IPS DF 4.7 (cell line): ENCODE results near the gene MXD3.

ENCODE experiments used
- DNase-seq: peaks from one replicate; pipeline ENCODE4 v3.0.0-alpha.2; 2013; ENCODE audit warnings: low spot score; ENCODE audit errors: extremely low read depth

MXD3 gene

DNA sequence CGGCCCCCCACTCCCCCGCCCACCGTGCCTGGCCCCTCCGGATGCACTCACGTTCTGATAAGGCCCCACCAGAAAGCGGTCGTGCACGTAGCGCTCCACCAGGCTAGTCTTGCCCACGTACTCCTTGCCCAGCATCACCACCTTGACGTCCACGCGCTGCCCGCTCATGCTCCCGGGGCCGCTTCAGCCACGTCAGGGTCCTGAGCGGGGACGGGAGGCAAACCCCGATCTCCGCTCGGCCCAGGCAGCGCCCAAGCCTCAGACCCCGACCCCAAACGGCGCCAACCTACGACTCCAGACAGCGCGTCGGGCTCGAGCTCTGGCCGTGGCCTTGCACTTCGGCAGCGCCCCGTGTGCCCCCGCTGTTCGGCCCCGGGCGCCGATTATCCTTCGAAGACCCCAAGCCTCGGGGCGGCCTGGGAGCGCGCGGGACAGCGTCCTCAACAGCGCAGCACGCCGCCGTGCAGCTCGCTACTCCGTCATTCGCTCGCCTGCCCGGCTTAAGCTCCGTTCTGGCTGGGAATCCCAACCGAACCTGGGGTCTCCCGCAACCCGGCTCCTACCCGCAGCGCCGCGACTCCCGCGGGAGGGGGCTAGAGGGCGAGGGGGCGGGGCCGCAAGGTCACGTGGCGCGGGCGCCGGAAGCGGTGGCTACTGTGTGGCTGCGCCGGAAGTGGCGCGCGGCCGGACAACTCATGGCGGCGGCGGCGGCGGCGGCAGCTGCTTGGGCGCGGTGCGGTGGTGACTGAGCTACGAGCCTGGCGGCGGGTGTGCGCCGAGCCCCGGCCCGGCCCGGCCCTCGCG, 8.4 kb downstream of the MXD3 start, which contains the start of the genes PRELID1 and RAB24:
TSS of gene PRELID1 (plus strand) at position 679 of the 804 bp plus-strand sequence. CDS start 187 bp downstream, outside the sequence.
TSS of gene RAB24 (minus strand) at position 599 of the 804 bp plus-strand sequence. CDS start at position 168, 431 bp downstream.
- DNase-seq, result no peak

DNA sequence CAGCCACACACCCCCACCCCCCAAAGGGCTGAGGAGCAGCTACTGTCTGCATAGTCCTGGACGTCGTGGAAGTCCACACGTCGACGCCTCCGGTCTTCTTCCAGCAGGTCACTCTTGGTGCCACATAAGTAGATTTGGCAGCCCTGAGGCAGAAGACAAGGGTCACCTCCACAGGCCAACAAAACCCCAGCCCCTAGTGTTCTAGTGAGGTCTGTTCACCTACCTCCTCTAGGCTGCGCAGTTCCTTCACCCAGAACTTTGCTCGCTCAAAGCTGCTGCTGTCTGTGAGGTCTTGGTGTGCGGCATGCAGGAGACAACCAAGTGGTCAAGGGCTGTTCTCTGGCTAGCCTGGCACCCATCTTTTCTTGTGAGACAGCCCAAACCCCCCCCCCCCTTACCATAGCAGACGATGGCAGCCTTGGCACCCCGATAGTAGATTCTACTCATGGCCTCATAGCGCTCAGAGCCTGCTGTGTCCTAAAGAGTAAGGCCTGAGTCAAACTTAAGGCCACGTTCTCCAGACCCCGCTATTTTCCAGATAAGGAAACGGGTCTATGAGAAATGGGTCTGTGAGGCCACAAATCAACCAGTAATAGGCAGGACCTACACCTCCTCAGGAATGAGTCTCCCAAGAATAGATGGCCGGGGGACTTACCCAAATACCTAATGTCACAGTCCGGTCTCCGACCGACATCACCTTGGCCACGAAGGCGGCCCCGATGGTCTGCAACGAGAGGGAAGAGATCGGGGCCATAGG, 9.2 kb downstream of the MXD3 start:
- DNase-seq, result no peak

- no peak for DNase-seq
Observed at GRCh38 chr5:177301503-177302165, 10.1 kb downstream of the MXD3 start.

DNA sequence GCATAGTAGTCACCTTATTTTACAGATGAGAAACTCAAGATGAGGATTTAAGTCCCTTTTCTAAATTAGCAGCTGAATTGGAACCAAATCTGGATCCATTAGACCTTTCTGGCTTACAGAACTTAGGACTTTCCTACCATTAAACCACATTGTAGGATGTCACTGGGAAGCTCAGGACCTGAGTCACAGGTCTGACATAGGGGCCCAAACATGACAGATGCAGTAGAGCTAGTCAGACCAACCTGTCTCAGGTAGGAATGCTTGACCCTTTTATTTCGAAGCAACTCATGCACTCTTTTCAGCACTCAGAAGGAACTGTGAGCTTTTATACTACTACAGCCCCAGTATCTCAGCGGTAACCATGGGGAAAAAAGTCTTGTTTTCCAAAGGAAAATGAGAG, 10.7 kb downstream of the MXD3 start:
- no peak for DNase-seq

DNA sequence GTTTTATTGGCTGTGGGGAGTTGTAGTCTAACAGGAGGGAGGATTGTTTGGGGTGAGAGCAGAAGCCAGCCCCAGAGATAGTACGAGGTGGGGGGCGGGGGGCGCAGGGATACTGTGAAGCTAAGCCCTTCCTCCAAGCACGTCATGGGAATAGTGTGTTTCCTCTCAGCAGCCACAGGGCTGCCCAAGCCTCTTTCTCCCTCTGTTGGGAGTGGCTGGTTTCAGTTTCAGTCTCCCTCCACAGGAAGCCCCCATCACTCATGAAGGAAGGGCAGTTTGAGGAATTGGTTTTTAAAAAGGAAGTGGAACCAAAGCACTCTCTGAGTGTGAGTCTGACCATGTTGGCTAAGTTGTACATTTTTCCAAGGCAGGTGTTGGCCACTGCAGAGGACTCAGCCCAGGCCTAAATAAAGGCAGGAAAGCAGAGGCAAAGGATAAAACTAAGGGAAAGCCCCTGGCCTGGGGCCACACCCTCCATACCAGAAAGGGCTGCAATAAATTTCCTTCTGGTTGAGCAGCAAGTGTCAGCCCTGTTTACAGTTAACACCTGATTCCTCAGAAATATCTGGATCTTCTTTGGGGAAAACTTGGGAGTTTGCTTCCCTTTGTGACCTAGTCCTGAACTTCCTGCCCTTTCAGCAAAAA, 11.3 kb downstream of the MXD3 start:
- DNase-seq, result no peak

- no peak for DNase-seq
Observed at GRCh38 chr5:177299697-177300096, 12.0 kb downstream of the MXD3 start.

DNA sequence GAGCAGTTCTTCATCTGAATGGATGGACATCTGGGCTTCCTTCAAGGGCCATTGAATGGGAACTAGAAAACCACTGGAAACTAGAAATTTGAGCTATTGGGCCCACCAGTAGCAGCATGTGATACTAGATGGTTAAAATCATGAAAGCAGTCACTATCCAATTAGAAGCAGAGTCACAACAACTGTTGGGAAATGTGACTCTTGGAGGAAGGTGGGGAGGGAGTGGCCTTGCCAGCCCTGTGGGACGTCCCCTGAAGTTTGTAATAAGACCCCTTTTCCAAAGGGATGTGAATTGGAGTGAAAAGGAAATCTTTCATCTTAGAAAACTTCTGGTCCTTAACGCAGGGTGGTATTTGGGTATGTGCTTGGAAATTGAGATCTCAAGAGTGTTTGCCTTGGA, 13.8 kb downstream of the MXD3 start:
- no peak for DNase-seq

DNA sequence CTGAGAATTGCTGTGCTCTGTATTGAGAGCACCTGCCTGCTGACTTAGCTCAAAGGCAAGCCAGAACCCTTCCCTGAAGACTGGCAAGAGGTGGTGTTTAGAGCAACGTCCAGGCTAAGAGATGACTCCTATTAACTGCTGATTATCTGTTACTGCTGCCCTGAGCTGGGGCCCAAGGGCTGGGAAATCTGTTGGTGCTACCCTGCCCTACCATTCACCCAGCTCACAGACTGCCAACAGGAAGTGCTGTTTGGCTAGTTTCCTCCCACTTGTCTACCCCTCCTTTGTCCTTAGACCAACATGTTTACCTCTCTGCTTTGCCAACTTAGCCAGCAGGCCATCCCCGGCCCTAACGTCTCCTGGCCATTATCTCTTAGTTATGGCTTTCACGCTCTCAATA, 15.1 kb downstream of the MXD3 start:
- DNase-seq, result no peak

DNA sequence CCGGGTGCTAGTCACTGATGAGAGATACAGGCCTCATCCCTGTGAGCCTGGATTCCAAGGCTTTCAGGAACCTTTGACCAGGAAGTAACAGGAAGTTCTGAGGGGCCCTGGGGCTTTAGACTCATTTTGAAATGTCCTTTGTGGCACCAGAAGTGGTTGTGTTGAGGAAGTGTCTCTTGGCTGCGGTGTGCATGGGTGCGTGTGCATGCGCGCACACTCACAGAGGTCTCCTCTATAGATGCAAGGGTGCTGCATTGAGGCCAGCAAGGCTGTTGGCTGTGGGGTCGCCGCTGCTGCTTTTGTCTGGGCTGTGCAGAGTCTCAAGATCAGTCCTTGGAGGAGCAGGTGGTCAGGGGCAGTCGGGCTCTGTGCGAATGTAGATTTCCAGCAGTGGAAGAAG, 15.8 kb downstream of the MXD3 start:
- DNase-seq, result no peak

DNA sequence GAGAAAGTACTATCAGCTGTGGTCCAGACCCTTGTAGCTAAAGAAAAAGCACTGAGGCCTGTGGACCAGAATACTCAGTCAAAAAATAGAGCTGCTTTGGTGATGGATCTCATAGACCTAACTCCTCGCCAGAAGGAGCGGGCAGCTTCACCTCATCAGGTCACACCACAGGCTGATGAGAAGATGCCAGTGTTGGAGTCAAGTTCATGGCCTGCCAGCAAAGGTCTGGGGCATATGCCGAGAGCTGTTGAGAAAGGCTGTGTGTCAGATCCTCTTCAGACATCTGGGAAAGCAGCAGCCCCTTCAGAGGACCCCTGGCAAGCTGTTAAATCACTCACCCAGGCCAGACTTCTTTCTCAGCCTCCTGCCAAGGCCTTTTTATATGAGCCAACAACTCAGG, 17.1 kb downstream of the MXD3 start:
- no peak for DNase-seq

- no peak for DNase-seq
Observed at GRCh38 chr5:177293819-177294581, 17.7 kb downstream of the MXD3 start.

DNA sequence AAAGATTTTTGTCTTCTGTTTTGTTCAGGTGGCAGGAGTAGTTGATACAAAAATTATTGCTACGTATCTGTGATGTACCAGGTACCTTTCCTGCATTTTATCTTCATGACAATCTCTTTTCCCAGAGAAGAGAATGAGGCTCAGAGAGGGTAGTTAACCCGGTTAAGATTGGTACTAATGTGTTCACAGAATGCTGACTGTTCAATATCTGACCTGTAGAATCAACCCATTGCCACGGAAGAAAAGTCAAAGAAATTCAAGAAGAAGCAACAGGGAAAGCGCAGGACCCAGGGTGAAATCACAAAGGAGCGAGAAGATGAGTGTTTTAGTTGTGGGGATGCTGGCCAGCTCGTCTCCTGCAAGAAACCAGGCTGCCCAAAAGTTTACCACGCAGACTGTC, 20.0 kb downstream of the MXD3 start:
- no peak for DNase-seq

DNA sequence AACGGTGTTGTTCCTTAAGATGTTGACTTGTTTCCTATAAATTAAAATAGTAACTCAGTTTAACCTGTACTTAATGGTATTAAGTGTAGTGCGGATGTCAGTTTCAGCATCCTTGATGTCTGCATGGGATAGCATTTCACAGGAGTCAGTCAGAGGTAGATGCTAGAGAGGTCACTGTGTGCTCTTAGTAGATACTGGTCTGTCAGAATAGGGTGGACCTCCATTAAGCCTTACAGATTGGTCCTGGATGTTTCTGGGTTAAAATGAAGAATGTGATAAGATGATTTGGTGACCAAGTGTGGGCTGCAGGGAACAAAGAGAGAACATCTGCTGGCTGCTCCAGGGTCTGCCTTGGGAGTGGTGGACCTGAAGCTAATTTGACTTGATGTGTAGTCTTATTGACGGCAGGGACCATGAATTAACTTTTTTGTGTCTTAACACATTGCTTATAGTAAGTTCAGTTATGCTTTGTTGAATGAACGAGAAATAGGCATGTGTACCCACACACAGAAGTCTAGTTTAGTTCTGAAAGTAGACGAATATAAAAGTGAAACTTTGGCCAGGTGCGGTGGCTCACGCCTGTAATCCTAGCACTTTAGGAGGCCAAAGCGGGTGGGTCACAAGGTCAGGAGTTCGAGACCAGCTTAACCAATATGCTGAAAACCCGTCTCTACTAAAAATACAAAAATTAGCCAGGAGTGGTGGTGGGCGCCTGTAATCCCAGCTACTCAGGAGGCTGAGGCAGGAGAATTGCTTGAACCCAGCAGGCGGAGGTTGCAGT, 20.7 kb downstream of the MXD3 start:
- DNase-seq, result no peak

GRCh38 chr5:177288191-177288590, 23.5 kb downstream of the MXD3 start:
- DNase-seq, result no peak

DNA sequence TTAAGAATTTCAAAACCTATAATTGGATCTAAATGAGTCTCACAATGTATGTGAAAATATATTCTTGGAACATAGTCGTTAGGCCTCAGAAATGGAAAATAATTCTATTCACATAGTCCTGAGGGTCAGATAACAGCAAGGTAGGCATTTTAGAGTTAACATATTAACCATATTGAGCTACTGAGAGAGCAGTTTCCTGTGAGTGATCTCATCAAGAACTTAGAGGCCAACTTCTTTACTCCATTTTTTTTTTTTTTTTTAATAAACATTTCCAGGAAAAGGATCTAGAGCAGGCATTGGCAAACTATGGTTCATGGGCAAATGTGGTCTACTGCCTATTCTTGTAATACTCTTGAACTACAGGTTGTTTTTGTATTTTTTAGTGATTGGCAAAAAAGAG, 34.8 kb downstream of the MXD3 start:
- no peak for DNase-seq

DNA sequence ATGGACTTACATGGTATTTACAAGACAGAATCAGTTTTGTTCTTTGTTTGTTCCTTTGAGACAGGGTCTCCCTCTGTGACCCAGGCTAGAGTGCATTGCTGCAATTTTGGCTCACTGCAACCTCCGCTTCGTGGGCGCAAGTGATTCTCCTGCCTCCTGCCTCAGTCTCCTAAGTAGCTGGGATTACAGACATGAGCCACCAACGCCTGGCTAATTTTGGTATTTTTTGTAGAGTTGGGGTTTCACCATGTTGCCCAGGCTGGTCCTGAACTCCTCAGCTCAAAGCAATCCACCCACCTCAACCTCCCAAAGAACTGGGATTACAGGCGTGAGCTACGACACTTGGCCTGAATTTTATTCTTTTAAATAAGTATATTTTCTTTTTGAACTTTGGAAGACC, 35.8 kb downstream of the MXD3 start:
- DNase-seq, result no peak

DNA sequence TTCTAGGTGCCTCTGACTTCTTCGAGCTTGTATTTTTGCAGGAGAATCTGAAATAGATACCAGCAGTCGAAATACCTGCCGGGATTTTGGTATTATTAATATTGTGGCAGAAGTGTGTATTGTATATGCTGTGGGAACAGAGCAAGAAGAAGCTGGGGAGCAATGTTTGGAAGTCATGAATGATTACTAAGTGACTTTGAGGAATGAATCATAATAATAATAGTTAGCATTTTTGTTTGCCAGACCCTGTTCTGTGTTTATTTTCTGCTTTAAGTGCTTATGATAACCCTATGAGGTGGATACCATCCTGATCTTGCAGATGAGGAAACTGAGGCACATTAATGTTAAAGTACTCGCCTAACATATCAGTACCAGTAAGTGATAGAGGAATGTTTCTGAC, 40.6 kb downstream of the MXD3 start:
- DNase-seq, result no peak

DNA sequence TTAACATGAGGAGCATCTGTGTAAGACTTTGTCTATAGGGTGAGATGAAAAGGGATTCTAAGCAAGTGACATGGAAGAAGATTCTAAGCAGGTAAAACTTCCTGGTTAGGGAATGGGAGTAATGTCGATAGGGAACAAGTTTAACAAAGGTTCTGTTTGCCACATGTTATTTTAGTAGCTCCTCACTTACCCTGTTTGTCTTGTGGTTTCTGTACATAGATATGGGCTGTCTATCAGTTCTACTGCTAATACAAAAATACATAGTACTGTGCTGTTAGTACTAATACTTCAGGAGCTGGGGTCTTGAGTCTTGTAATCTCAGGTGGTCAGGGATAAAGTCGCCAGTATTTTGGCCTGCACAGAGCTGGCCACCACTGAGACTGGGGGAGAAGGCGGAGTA, 41.0 kb downstream of the MXD3 start:
- no peak for DNase-seq

DNA sequence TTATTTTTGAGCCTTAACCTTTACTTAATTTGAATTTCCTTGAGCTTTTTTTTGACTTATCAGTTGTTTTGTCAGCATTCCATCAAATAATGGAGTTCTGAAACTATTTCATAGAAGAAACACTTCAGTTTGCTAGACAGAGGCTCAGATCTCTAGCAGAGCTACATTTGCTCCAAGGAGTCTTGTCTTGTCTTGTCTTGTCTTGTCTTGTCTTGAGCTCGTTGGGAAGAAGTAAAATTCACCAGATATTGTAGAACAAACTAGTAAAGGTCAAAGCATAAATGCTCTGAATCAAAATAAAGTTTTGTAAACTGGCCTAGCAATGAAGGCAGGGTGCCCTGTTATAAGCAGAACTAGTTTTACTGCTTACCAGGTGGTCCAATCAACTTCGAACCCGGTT, 41.7 kb downstream of the MXD3 start:
- DNase-seq, result no peak

DNA sequence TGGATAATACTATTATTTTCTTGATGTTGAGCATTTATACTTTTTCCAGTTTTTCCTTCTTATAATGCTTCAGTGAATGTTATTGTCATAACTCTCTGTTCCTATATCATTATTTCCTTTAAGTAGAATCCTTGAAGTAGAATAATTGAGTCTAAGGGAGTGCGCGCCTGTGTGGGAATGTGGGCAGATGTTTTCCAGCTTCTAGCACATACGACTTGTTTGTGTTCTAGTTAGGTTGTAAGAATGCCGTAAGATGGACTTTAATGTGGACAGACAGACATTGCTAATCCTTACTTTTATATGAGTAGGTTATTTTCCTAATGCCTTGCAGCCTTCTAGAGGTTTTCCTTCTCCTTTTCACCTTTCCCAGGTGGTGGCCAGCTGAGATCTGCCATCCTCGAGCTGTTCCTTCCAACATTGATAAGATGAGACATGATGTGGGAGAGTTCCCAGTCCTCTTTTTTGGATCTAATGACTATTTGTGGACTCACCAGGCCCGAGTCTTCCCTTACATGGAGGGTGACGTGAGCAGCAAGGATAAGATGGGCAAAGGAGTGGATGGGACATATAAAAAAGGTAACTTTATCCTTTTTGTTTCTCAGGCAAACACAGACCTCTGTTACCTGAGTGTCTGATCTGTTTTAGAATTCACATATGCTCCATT, 42.3 kb downstream of the MXD3 start:
- no peak for DNase-seq
